ENCODE data around the gene MIAT. TPM values are rescaled to one million over a fixed set of nuclear protein-coding genes. Genes with fewer than 3 reads are reported as not detected.

Gene MIAT
- total RNA-seq, 1 experiment from 2014 or later: 0.33 TPM

GRCh38 chr22:26615830-26616435 lies 41.5 kb upstream of the MIAT start:
- BruUV-seq (replicated peaks): no TSS peak
- H3K27ac ChIP-seq (ENCODE audit: low read length): no peak overlapping the region
- intact Hi-C loops (cut with micrococcal nuclease; ENCODE audit: unreplicated experiment): no loop called here
- H3K36me3 ChIP-seq (ENCODE audit: control insufficient read depth, insufficient read depth, low read length): no peaks in the 10 kb centered on the region
- TF ChIP-seq TCF7L2 (IDR thresholded peaks at IDR 0.05; ENCODE audit: low read depth, low read length) (no peak), SIN3A (IDR thresholded peaks at IDR 0.05; ENCODE audit: borderline replicate concordance, insufficient read depth, low read depth, low read length) (no peak), POLR2AphosphoS5 (IDR thresholded peaks at IDR 0.05; ENCODE audit: low read depth, low read length) (no peak), CTCF (IDR thresholded peaks at IDR 0.05) (no peak)
- TF ChIP-seq, protein P1, sequence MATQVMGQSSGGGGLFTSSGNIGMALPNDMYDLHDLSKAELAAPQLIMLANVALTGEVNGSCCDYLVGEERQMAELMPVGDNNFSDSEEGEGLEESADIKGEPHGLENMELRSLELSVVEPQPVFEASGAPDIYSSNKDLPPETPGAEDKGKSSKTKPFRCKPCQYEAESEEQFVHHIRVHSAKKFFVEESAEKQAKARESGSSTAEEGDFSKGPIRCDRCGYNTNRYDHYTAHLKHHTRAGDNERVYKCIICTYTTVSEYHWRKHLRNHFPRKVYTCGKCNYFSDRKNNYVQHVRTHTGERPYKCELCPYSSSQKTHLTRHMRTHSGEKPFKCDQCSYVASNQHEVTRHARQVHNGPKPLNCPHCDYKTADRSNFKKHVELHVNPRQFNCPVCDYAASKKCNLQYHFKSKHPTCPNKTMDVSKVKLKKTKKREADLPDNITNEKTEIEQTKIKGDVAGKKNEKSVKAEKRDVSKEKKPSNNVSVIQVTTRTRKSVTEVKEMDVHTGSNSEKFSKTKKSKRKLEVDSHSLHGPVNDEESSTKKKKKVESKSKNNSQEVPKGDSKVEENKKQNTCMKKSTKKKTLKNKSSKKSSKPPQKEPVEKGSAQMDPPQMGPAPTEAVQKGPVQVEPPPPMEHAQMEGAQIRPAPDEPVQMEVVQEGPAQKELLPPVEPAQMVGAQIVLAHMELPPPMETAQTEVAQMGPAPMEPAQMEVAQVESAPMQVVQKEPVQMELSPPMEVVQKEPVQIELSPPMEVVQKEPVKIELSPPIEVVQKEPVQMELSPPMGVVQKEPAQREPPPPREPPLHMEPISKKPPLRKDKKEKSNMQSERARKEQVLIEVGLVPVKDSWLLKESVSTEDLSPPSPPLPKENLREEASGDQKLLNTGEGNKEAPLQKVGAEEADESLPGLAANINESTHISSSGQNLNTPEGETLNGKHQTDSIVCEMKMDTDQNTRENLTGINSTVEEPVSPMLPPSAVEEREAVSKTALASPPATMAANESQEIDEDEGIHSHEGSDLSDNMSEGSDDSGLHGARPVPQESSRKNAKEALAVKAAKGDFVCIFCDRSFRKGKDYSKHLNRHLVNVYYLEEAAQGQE (IDR thresholded peaks at IDR 0.05; ENCODE audit: insufficient read depth in 1 of 2, low read depth in 2 of 2, low read length in 1 of 2): no peak
- H3K4me1 ChIP-seq (ENCODE audit: control insufficient read depth, insufficient read depth, low read length): no peaks in the 10 kb centered on the region
- no peaks in the 10 kb centered on the region for H3K27me3 ChIP-seq (ENCODE audit: control insufficient read depth, insufficient read depth, low read length)
- POLR2A ChIA-PET: no interaction called here
- ATAC-seq: no peak
- no peaks in the 10 kb centered on the region for H3K9me3 ChIP-seq (ENCODE audit: control insufficient read depth, insufficient read depth, low read depth, low read length)
- no peak overlapping the region for H3K4me3 ChIP-seq (ENCODE audit: low read depth in 2 of 2, low read length in 2 of 2)
- in situ Hi-C loops (cut with HindIII; ENCODE audit: low pct_unique_long_range_greater_than_20kb, low sequenced_read_pairs): no loop called here
- CTCF ChIA-PET: no interaction called here
- no peak for DNase-seq (ENCODE audit: low read depth, low spot score)

GRCh38 chr22:26616650-26617049 lies 40.7 kb upstream of the MIAT start:
- ChIA-PET CTCF (no interaction called here), POLR2A (no interaction called here)
- H3K36me3 ChIP-seq (ENCODE audit: control insufficient read depth, insufficient read depth, low read length): no peaks in the 10 kb centered on the region
- TF ChIP-seq TCF7L2 (IDR thresholded peaks at IDR 0.05; ENCODE audit: low read depth, low read length) (no peak), SIN3A (IDR thresholded peaks at IDR 0.05; ENCODE audit: borderline replicate concordance, insufficient read depth, low read depth, low read length) (no peak), POLR2AphosphoS5 (IDR thresholded peaks at IDR 0.05; ENCODE audit: low read depth, low read length) (no peak), CTCF (IDR thresholded peaks at IDR 0.05) (no peak)
- TF ChIP-seq, protein P1 (IDR thresholded peaks at IDR 0.05; ENCODE audit: insufficient read depth in 1 of 2, low read depth in 2 of 2, low read length in 1 of 2): no peak
- in situ Hi-C loops (cut with HindIII; ENCODE audit: low pct_unique_long_range_greater_than_20kb, low sequenced_read_pairs) (no loop called here), intact Hi-C loops (cut with micrococcal nuclease; ENCODE audit: unreplicated experiment) (no loop called here)
- no peaks in the 10 kb centered on the region for H3K4me1 ChIP-seq (ENCODE audit: control insufficient read depth, insufficient read depth, low read length)
- BruUV-seq (replicated peaks): no TSS peak
- DNase-seq (ENCODE audit: low read depth, low spot score) (no peak), ATAC-seq (no peak)
- no peaks in the 10 kb centered on the region for H3K27me3 ChIP-seq (ENCODE audit: control insufficient read depth, insufficient read depth, low read length)
- H3K9me3 ChIP-seq (ENCODE audit: control insufficient read depth, insufficient read depth, low read depth, low read length): no peaks in the 10 kb centered on the region
- no peak overlapping the region for H3K27ac ChIP-seq (ENCODE audit: low read length)
- H3K4me3 ChIP-seq (ENCODE audit: low read depth in 2 of 2, low read length in 2 of 2): no peak overlapping the region
